OCI-LY7 (cell line): ENCODE measurements around the gene CNIH3. TPM values are rescaled to one million over a fixed set of nuclear protein-coding genes. Genes with fewer than 3 reads are reported as not detected.

Experiments used
- BruUV-seq: library from RNA; stranded (reverse); fragments of 400-500 nt; replicated peaks from 2 replicates; lab custom pipeline; 2021; lab: Mats Ljungman, UMichigan
- CTCF ChIA-PET: fragments of 300-600 bp; sonication (Branson Sonifier 250); formaldehyde crosslinking; loops from one replicate; lab custom pipeline; 2022; ENCODE audit warnings: antibody characterized with exemption; ENCODE audit not compliant: unreplicated experiment; lab: Charles Lee
- POLR2A ChIA-PET: fragments of 300-600 bp; sonication (Branson Sonifier 250); formaldehyde crosslinking; loops from one replicate; lab custom pipeline; 2022; ENCODE audit warnings: antibody characterized with exemption; lab: Charles Lee
- DNase-seq: peaks from one replicate; pipeline ENCODE4 v3.0.0-alpha.2; 2015; ENCODE audit warnings: low spot score
- H2AFZ ChIP-seq: fragments of 200-600 bp; sonication (generic), shearing (Covaris generic); 2 replicates; pipeline ENCODE4 v1.6.1; 2014; ENCODE audit warnings: mild to moderate bottlenecking, antibody characterized with exemption, low read length, moderate library complexity
- H3K27ac ChIP-seq: fragments of 200-600 bp; sonication (generic); 2 replicates; pipeline ENCODE4 v1.5.1; 2014; ENCODE audit warnings: mixed run types, low read depth, mild to moderate bottlenecking, moderate library complexity, low read length, inconsistent platforms; ENCODE audit not compliant: poor library complexity, severe bottlenecking
- H3K36me3 ChIP-seq: fragments of 200-600 bp; sonication (generic); 2 replicates; pipeline ENCODE4 v1.6.1; 2014; ENCODE audit warnings: mild to moderate bottlenecking, antibody characterized with exemption, low read length, moderate library complexity, mixed read lengths; ENCODE audit not compliant: insufficient read depth
- H3K4me1 ChIP-seq: fragments of 200-600 bp; sonication (generic); 2 replicates; pipeline ENCODE4 v1.5.1; 2014; ENCODE audit warnings: mild to moderate bottlenecking, low read length; ENCODE audit not compliant: insufficient read depth, poor library complexity, severe bottlenecking
- H3K4me2 ChIP-seq: fragments of 200-600 bp; sonication (generic); 2 replicates; pipeline ENCODE4 v1.6.1; 2014; ENCODE audit warnings: mild to moderate bottlenecking, low read length
- H3K4me3 ChIP-seq: fragments of 200-600 bp; sonication (generic); 2 replicates; pipeline ENCODE4 v1.5.1; 2014; ENCODE audit warnings: mild to moderate bottlenecking, low read depth, low read length; ENCODE audit not compliant: poor library complexity, severe bottlenecking
- H3K79me2 ChIP-seq: fragments of 200-600 bp; sonication (generic); 2 replicates; pipeline ENCODE4 v1.6.1; 2016; ENCODE audit warnings: low read depth, mild to moderate bottlenecking, low read length, moderate library complexity, mixed read lengths; ENCODE audit not compliant: insufficient read depth
- H3K9me2 ChIP-seq: fragments of 200-600 bp; sonication (generic); 2 replicates; pipeline ENCODE4 v1.6.1; 2016; ENCODE audit warnings: mild to moderate bottlenecking, low read length, mixed read lengths; ENCODE audit not compliant: insufficient read depth
- H3K9me3 ChIP-seq: fragments of 200-600 bp; sonication (generic); 2 replicates; pipeline ENCODE4 v1.6.1; 2014; ENCODE audit warnings: mild to moderate bottlenecking, mixed run types, low read length, mixed read lengths
- H4K20me1 ChIP-seq: fragments of 200-600 bp; sonication (generic); 2 replicates; pipeline ENCODE4 v1.6.1; 2014; ENCODE audit warnings: mild to moderate bottlenecking, antibody characterized with exemption, low read length, moderate library complexity, mixed read lengths; ENCODE audit not compliant: insufficient read depth
- CTCF ChIP-seq: fragments of 200-600 bp; sonication (generic); conservative IDR thresholded peaks from 2 replicates; pipeline ENCODE4 v1.5.1; 2014; ENCODE audit warnings: mild to moderate bottlenecking, antibody characterized with exemption, low read length, moderate library complexity, mixed read lengths
- EZH2phosphoT487 ChIP-seq: fragments of 200-600 bp; sonication (generic); IDR thresholded peaks from 2 replicates; pipeline ENCODE4 v1.6.1; 2018; ENCODE audit warnings: low read depth, borderline replicate concordance, mild to moderate bottlenecking, mixed run types, antibody characterized with exemption, low read length, moderate library complexity, mixed read lengths
- intact Hi-C: fragments of 100-400 bp; cut with micrococcal nuclease; formaldehyde crosslinking; loops from one replicate; pipeline ENCODE4 v1.10.0; 2022; ENCODE audit not compliant: unreplicated experiment
- total RNA-seq, 2 experiments: library from RNA; depleted of rRNA in 1 of 2; stranded (reverse); fragments of >200 nt in 1 of 2; shearing (Covaris generic) in 1 of 2; gene quantifications; 2 replicates each; pipeline ENCODE4 v1.2.3, GENCODE V29; 2014 to 2022

Gene CNIH3
- total RNA-seq, 2 experiments from 2014 or later: 1.9 to 2.4 TPM

GRCh38 chr1:224579526-224579925 lies 36.6 kb upstream of the CNIH3 start:
- no peak for DNase-seq
- POLR2A ChIA-PET: no interaction called here
- Histone ChIP-seq H3K36me3 (no peaks in the 10 kb centered on the region), H3K4me1 (no peaks in the 10 kb centered on the region), H3K9me2 (no peaks in the 10 kb centered on the region), H3K4me3 (no peak overlapping the region), H3K27ac (no peak overlapping the region), H3K79me2 (no peaks in the 10 kb centered on the region), H3K4me2 (no peak overlapping the region), H4K20me1 (no peaks in the 10 kb centered on the region), H2AFZ (no peak overlapping the region), H3K9me3 (no peaks in the 10 kb centered on the region)
- no TSS peak for BruUV-seq
- TF ChIP-seq EZH2phosphoT487 (no peak), CTCF (no peak)
- intact Hi-C loops: no loop called here
- CTCF ChIA-PET: no interaction called here

GRCh38 chr1:224580006-224580405 lies 36.1 kb upstream of the CNIH3 start:
- TF ChIP-seq EZH2phosphoT487 (no peak), CTCF (no peak)
- no peaks in the 10 kb centered on the region for H3K9me2 ChIP-seq
- H3K9me3 ChIP-seq: no peaks in the 10 kb centered on the region
- H3K79me2 ChIP-seq: no peaks in the 10 kb centered on the region
- no peaks in the 10 kb centered on the region for H3K36me3 ChIP-seq
- H2AFZ ChIP-seq: no peak overlapping the region
- H3K27ac ChIP-seq: no peak overlapping the region
- POLR2A ChIA-PET: no interaction called here
- H3K4me1 ChIP-seq: no peaks in the 10 kb centered on the region
- no peak overlapping the region for H3K4me3 ChIP-seq
- CTCF ChIA-PET: no interaction called here
- intact Hi-C loops: no loop called here
- no peaks in the 10 kb centered on the region for H4K20me1 ChIP-seq
- no TSS peak for BruUV-seq
- DNase-seq: no peak
- H3K4me2 ChIP-seq: no peak overlapping the region

- no peak overlapping the region for H3K27ac ChIP-seq
These were observed 34.1 kb upstream of the CNIH3 start for GRCh38 chr1:224582041-224582440.

More at GRCh38 chr1:224582041-224582440, 34.1 kb upstream of the CNIH3 start:
- TF ChIP-seq CTCF: no peak
- TF ChIP-seq EZH2phosphoT487: no peak
- Histone ChIP-seq H2AFZ (no peak overlapping the region), H3K4me1 (no peaks in the 10 kb centered on the region), H3K36me3 (no peaks in the 10 kb centered on the region), H4K20me1 (no peaks in the 10 kb centered on the region), H3K9me2 (no peaks in the 10 kb centered on the region), H3K9me3 (no peaks in the 10 kb centered on the region), H3K79me2 (no peaks in the 10 kb centered on the region), H3K4me2 (no peak overlapping the region), H3K4me3 (no peak overlapping the region)
- no TSS peak for BruUV-seq
- no peak for DNase-seq
- intact Hi-C loops: no loop called here
- POLR2A ChIA-PET: interaction anchor here (1.9 kb wide), 1 partner anchor 12 kb away, joined by 8 read pairs; no protein-coding TSS in a partner anchor
- CTCF ChIA-PET: no interaction called here
